Loucy (cell line): ENCODE data around the gene TP53I13.
A peak's percentile ranks its signal among the peaks of the same experiment; 100 is the strongest.

Source experiments
- H2AFZ ChIP-seq: fragments of 200-600 bp; sonication (generic); 2 replicates; pipeline ENCODE4 v1.6.0; 2016; ENCODE audit warnings: antibody characterized with exemption, mild to moderate bottlenecking, low read length, moderate library complexity
- H3F3A ChIP-seq: fragments of 200-600 bp; 2 replicates; pipeline ENCODE4 v1.6.0; 2016; ENCODE audit warnings: antibody characterized with exemption, low read depth, mild to moderate bottlenecking
- H3K27me3 ChIP-seq: fragments of 200-600 bp; sonication (generic); 2 replicates; pipeline ENCODE4 v1.6.1; 2014; ENCODE audit warnings: low read length, mild to moderate bottlenecking; ENCODE audit not compliant: insufficient read depth, poor library complexity, severe bottlenecking
- H3K36me3 ChIP-seq: fragments of 200-600 bp; sonication (generic); 2 replicates; pipeline ENCODE4 v1.6.1; 2016; ENCODE audit warnings: low read length; ENCODE audit not compliant: insufficient read depth
- H3K4me1 ChIP-seq: fragments of 200-600 bp; sonication (generic); 2 replicates; pipeline ENCODE4 v1.5.1; 2014; ENCODE audit warnings: low read length, mild to moderate bottlenecking; ENCODE audit not compliant: insufficient read depth, poor library complexity, severe bottlenecking
- H3K4me2 ChIP-seq: fragments of 200-600 bp; sonication (generic); 2 replicates; pipeline ENCODE4 v1.6.0; 2014; ENCODE audit warnings: antibody characterized with exemption, low read length, low read depth, mild to moderate bottlenecking; ENCODE audit not compliant: poor library complexity, severe bottlenecking
- H3K4me3 ChIP-seq: fragments of 200-600 bp; sonication (generic); 2 replicates; pipeline ENCODE4 v1.5.1; 2014; ENCODE audit warnings: low read length, mild to moderate bottlenecking, mixed read lengths; ENCODE audit not compliant: poor library complexity, severe bottlenecking
- H3K79me2 ChIP-seq: fragments of 200-600 bp; sonication (generic); 2 replicates; pipeline ENCODE4 v1.6.1; 2014; ENCODE audit warnings: low read length; ENCODE audit not compliant: insufficient read depth
- H3K9ac ChIP-seq: fragments of 200-600 bp; sonication (generic); 2 replicates; pipeline ENCODE4 v1.6.0; 2014; ENCODE audit warnings: mild to moderate bottlenecking, low read depth, low read length, moderate library complexity; ENCODE audit not compliant: poor library complexity, severe bottlenecking
- H3K9me2 ChIP-seq: fragments of 200-600 bp; sonication (generic); replicated peaks from 2 replicates; pipeline ENCODE4 v1.6.1; 2016; ENCODE audit warnings: low read depth, low read length, mixed read lengths
- H3K9me3 ChIP-seq: fragments of 200-600 bp; sonication (generic); 2 replicates; pipeline ENCODE4 v1.6.1; 2014; ENCODE audit warnings: mild to moderate bottlenecking, antibody characterized with exemption, low read length, low read depth; ENCODE audit not compliant: insufficient read depth
- H4K20me1 ChIP-seq: fragments of 200-600 bp; sonication (generic); 2 replicates; pipeline ENCODE4 v1.6.0; 2014; ENCODE audit warnings: antibody characterized with exemption, low read length, mild to moderate bottlenecking; ENCODE audit not compliant: insufficient read depth, poor library complexity, severe bottlenecking
- EZH2phosphoT487 ChIP-seq: fragments of 200-600 bp; IDR thresholded peaks from 2 replicates; pipeline ENCODE4 v1.6.1; 2018; ENCODE audit warnings: antibody characterized with exemption, mild to moderate bottlenecking, moderate library complexity, borderline replicate concordance
- TF ChIP-seq, protein P1 (sequence below): fragments of 200-600 bp; sonication (generic); conservative IDR thresholded peaks from 2 replicates; pipeline ENCODE4 v1.5.1; 2014; ENCODE audit warnings: mild to moderate bottlenecking, antibody characterized with exemption, low read length

TP53I13 gene

GRCh38 chr17:29617481-29618271 lies 49.2 kb downstream of the TP53I13 start:
- Histone ChIP-seq H3K36me3 (no peaks in the 10 kb centered on the region), H3K79me2 (no peaks in the 10 kb centered on the region), H3K4me2 (peak overlapping the region; percentile 81), H3K27me3 (no peaks in the 10 kb centered on the region), H3K4me3 (peak overlapping the region; percentile 75), H3K4me1 (peaks cover 7% of the 10 kb centered on the region), H3F3A (no peaks in the 10 kb centered on the region), H4K20me1 (no peaks in the 10 kb centered on the region), H3K9me2 (no peaks in the 10 kb centered on the region), H2AFZ (peak overlapping the region; percentile 88), H3K9me3 (no peaks in the 10 kb centered on the region), H3K9ac (peak overlapping the region; percentile 86)
- no peak for TF ChIP-seq EZH2phosphoT487
- TF ChIP-seq, protein P1, sequence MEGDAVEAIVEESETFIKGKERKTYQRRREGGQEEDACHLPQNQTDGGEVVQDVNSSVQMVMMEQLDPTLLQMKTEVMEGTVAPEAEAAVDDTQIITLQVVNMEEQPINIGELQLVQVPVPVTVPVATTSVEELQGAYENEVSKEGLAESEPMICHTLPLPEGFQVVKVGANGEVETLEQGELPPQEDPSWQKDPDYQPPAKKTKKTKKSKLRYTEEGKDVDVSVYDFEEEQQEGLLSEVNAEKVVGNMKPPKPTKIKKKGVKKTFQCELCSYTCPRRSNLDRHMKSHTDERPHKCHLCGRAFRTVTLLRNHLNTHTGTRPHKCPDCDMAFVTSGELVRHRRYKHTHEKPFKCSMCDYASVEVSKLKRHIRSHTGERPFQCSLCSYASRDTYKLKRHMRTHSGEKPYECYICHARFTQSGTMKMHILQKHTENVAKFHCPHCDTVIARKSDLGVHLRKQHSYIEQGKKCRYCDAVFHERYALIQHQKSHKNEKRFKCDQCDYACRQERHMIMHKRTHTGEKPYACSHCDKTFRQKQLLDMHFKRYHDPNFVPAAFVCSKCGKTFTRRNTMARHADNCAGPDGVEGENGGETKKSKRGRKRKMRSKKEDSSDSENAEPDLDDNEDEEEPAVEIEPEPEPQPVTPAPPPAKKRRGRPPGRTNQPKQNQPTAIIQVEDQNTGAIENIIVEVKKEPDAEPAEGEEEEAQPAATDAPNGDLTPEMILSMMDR, result peak; percentile 70

- no peaks in the 10 kb centered on the region for H3K79me2 ChIP-seq
- peak overlapping the region; percentile 86 for H3K9ac ChIP-seq
- peak overlapping the region; percentile 75 for H3K4me3 ChIP-seq
- peaks cover 7% of the 10 kb centered on the region for H3K4me1 ChIP-seq
- no peaks in the 10 kb centered on the region for H3K36me3 ChIP-seq
- no peak for TF ChIP-seq EZH2phosphoT487
- TF ChIP-seq, protein P1, result no peak
- H4K20me1 ChIP-seq, result no peaks in the 10 kb centered on the region
- H3K9me3 ChIP-seq, result no peaks in the 10 kb centered on the region
- no peaks in the 10 kb centered on the region for H3K27me3 ChIP-seq
- peak overlapping the region; percentile 88 for H2AFZ ChIP-seq
- H3F3A ChIP-seq, result no peaks in the 10 kb centered on the region
- H3K4me2 ChIP-seq, result peak overlapping the region; percentile 81
- H3K9me2 ChIP-seq, result no peaks in the 10 kb centered on the region
These were observed 50.0 kb downstream of the TP53I13 start for GRCh38 chr17:29618272-29619065.

DNA sequence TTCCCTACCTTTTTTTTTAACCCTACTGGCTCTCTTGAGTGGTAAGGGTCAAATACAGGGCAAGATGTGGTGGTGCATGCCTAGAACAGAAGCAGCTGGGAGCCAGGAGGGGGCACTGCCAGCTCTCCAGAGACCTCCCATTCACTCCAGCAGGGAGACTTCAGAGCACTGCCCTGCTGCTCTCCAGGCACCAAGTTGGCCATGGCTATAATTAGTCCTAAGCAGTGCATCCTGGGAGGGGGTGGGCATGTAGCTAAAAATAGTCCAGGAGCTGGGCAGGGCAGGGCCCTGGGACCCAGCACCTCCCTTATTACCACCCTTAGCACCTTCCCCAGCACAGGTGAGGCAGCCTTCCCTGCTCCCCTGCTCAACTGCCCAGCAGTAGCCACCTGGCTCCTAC lies 50.8 kb downstream of the TP53I13 start:
- H3K4me2 ChIP-seq, result no peak overlapping the region
- H3K27me3 ChIP-seq, result no peaks in the 10 kb centered on the region
- no peak overlapping the region for H3K9ac ChIP-seq
- no peaks in the 10 kb centered on the region for H3K9me2 ChIP-seq
- H4K20me1 ChIP-seq, result no peaks in the 10 kb centered on the region
- no peaks in the 10 kb centered on the region for H3K36me3 ChIP-seq
- TF ChIP-seq, protein P1, result peak; percentile 77
- no peak for TF ChIP-seq EZH2phosphoT487
- H2AFZ ChIP-seq, result no peak overlapping the region
- H3K4me3 ChIP-seq, result no peak overlapping the region
- no peaks in the 10 kb centered on the region for H3K79me2 ChIP-seq
- no peaks in the 10 kb centered on the region for H3K9me3 ChIP-seq
- H3F3A ChIP-seq, result no peaks in the 10 kb centered on the region
- peaks cover 7% of the 10 kb centered on the region for H3K4me1 ChIP-seq
